Type B pancreatic cell (in vitro differentiated cells): ENCODE measurements around the gene SLC6A13. TPM values are rescaled to one million over a fixed set of nuclear protein-coding genes. Genes with fewer than 3 reads are reported as not detected.

ENCODE experiments used
- DNase-seq: peaks from one replicate; pipeline ENCODE4 v3.0.0; 2021; ENCODE audit warnings: mixed read lengths; ENCODE audit not compliant: unreplicated experiment; ENCODE audit errors: extremely low spot score
- H3K27ac Mint-ChIP-seq: 2 replicates; pipeline ENCODE4 v1.8.0; 2021; ENCODE audit warnings: mild to moderate bottlenecking, mixed read lengths
- H3K27me3 Mint-ChIP-seq: 2 replicates; pipeline ENCODE4 v1.8.0; 2021; ENCODE audit warnings: mixed read lengths
- H3K36me3 Mint-ChIP-seq: 2 replicates; pipeline ENCODE4 v1.8.0; 2021; ENCODE audit warnings: mixed read lengths
- H3K4me1 Mint-ChIP-seq: one replicate; pipeline ENCODE4 v1.8.0; 2021; ENCODE audit warnings: mixed read lengths; ENCODE audit not compliant: unreplicated experiment
- H3K4me3 Mint-ChIP-seq: 2 replicates; pipeline ENCODE4 v1.8.0; 2021; ENCODE audit warnings: mild to moderate bottlenecking, mixed read lengths
- H3K9me3 Mint-ChIP-seq: 2 replicates; pipeline ENCODE4 v1.8.0; 2021; ENCODE audit warnings: mixed read lengths
- total RNA-seq: library from RNA; stranded (reverse); gene quantifications from 2 replicates; pipeline ENCODE4 v1.2.1, GENCODE V29; 2021; ENCODE audit warnings: low replicate concordance
- TF ChIP-seq, protein P1 (sequence below): fragments of 200-600 bp; sonication (generic); conservative IDR thresholded peaks from 2 replicates; pipeline ENCODE4 v1.5.0; 2021; ENCODE audit warnings: antibody characterized with exemption, mild to moderate bottlenecking

Gene SLC6A13
- total RNA-seq, 1 donor from 2014 or later = 7.0 TPM

DNA sequence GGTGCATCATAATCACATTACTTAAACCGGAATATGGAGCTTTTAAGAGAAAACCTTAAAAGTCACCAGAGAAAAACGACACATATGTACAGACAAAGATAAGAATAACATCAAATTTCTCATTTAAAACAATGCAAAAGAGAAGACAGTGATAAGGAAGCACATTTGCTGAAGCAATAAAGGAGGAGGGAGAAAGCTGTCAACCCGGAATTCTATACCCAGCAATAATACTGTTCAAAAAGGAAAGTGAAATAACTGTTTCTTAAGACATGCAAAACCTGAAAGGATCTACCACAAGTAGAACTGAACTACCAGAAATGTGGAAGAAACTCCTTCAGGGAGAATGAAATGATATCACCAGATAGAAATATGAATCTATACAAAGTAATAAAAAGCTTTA lies 15.4 kb downstream of the SLC6A13 start:
- no peaks in the 10 kb centered on the region for H3K9me3 Mint-ChIP-seq
- DNase-seq = no peak
- H3K27ac Mint-ChIP-seq = no peak overlapping the region
- H3K36me3 Mint-ChIP-seq = peaks cover 7% of the 10 kb centered on the region
- TF ChIP-seq, protein P1, sequence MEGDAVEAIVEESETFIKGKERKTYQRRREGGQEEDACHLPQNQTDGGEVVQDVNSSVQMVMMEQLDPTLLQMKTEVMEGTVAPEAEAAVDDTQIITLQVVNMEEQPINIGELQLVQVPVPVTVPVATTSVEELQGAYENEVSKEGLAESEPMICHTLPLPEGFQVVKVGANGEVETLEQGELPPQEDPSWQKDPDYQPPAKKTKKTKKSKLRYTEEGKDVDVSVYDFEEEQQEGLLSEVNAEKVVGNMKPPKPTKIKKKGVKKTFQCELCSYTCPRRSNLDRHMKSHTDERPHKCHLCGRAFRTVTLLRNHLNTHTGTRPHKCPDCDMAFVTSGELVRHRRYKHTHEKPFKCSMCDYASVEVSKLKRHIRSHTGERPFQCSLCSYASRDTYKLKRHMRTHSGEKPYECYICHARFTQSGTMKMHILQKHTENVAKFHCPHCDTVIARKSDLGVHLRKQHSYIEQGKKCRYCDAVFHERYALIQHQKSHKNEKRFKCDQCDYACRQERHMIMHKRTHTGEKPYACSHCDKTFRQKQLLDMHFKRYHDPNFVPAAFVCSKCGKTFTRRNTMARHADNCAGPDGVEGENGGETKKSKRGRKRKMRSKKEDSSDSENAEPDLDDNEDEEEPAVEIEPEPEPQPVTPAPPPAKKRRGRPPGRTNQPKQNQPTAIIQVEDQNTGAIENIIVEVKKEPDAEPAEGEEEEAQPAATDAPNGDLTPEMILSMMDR = no peak
- H3K4me1 Mint-ChIP-seq = no peaks in the 10 kb centered on the region
- H3K27me3 Mint-ChIP-seq = peaks cover 20% of the 10 kb centered on the region
- no peak overlapping the region for H3K4me3 Mint-ChIP-seq

DNA sequence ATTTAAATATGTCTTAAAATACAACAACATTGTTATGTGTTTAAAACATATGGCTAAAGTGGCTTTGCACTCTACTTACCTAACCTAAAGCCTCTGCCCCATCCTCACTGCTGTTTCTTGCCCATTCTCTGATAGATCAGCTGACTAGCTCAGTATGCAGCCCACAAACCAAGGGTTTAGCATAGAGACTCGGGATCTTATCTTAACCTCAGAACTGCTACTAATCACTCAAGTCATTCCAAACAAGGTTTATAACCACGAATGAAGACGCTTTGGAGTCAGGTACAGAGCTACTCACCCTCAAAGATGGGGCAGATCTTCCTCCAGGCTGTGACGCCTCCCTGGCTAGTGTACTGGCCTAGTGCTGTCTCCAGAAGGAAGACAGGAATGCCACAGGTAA lies 19.3 kb downstream of the SLC6A13 start:
- Mint-ChIP-seq H3K4me3 (no peak overlapping the region), H3K27me3 (peaks cover 25% of the 10 kb centered on the region), H3K4me1 (no peaks in the 10 kb centered on the region), H3K9me3 (no peaks in the 10 kb centered on the region), H3K27ac (no peak overlapping the region), H3K36me3 (peaks cover 16% of the 10 kb centered on the region)
- peak; percentile 29 for DNase-seq
- TF ChIP-seq, protein P1 = no peak

DNA sequence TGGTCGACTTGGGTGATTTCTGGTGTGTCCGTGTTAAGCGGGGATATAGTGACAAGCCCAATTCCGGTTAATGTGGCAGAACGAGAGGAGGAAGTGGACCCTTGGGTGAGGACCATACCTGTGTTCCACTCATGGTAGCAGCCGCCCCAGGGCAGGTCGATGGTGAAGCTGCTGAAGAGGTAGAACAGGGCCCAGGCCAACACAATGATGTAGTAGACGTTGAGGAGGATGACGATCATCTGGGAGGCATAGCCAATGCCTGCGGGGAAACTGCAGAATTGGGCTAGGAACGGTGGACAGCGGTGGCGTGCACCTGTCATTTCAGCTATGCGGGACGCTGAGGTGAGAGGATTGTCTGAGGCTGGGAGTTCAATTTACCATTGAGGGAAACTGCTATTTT lies 20.1 kb downstream of the SLC6A13 start:
- no peak overlapping the region for H3K27ac Mint-ChIP-seq
- H3K27me3 Mint-ChIP-seq = peaks cover 25% of the 10 kb centered on the region
- H3K9me3 Mint-ChIP-seq = no peaks in the 10 kb centered on the region
- peak; percentile 49 for DNase-seq
- peaks cover 16% of the 10 kb centered on the region for H3K36me3 Mint-ChIP-seq
- H3K4me3 Mint-ChIP-seq = no peak overlapping the region
- TF ChIP-seq, protein P1 = no peak
- no peaks in the 10 kb centered on the region for H3K4me1 Mint-ChIP-seq

DNA sequence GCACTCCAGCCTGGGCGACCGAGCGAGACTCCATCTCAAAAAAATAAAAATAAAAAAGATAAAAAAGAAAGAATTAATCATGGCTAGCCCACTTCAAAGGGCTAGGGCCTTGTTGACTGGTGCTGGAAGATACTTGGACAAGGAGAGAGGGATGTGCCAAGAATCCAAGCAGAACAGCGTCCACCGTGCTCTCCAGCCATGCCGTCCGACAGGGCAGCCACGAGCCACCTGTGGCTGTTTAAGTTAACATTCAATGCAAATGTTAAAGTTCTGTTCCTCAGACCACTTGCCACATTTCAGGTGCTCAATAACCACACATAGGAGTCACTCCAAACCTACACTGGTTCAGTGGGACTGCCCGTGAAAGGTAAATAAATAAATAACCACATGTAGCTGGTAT lies 21.4 kb downstream of the SLC6A13 start:
- DNase-seq = peak; percentile 29

DNA sequence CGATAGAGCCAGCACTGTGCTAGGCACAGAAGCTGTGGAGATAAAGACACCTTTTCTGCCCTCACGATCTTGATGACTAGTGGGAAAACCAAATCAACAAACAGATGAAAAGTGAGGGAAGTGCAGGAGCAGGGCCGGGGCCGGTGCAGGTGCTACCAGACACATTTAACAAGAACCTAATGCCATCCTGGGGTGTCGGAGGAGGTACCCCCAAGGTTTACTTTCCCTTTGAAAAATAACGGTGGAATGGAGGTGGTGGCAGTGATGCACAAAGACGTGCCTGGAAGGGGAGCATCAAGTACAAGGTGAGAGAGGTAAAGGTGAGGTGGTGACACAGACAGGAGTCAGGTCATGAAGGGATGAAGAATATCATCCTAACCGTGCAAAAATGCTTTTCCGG lies 22.1 kb downstream of the SLC6A13 start:
- H3K27me3 Mint-ChIP-seq = peaks cover 30% of the 10 kb centered on the region
- H3K4me3 Mint-ChIP-seq = no peak overlapping the region
- no peaks in the 10 kb centered on the region for H3K4me1 Mint-ChIP-seq
- TF ChIP-seq, protein P1 = no peak
- H3K36me3 Mint-ChIP-seq = peaks cover 24% of the 10 kb centered on the region
- no peak overlapping the region for H3K27ac Mint-ChIP-seq
- DNase-seq = peak; percentile 52
- H3K9me3 Mint-ChIP-seq = peaks cover 11% of the 10 kb centered on the region

More for the DNA sequence above, 21.4 kb downstream of the SLC6A13 start:
- Mint-ChIP-seq H3K36me3 (peaks cover 19% of the 10 kb centered on the region), H3K27me3 (peaks cover 27% of the 10 kb centered on the region), H3K9me3 (peaks cover 5% of the 10 kb centered on the region), H3K4me3 (no peak overlapping the region), H3K4me1 (no peaks in the 10 kb centered on the region), H3K27ac (no peak overlapping the region)
- TF ChIP-seq, protein P1 = no peak
